Measurements from ENCODE around the gene TUBGCP5.
"Not testable (repeated sequence)": the region's sequence is repeated elsewhere in the genome, so short reads cannot be mapped to it uniquely, and the experiment has no call there.

Gene TUBGCP5

DNA sequence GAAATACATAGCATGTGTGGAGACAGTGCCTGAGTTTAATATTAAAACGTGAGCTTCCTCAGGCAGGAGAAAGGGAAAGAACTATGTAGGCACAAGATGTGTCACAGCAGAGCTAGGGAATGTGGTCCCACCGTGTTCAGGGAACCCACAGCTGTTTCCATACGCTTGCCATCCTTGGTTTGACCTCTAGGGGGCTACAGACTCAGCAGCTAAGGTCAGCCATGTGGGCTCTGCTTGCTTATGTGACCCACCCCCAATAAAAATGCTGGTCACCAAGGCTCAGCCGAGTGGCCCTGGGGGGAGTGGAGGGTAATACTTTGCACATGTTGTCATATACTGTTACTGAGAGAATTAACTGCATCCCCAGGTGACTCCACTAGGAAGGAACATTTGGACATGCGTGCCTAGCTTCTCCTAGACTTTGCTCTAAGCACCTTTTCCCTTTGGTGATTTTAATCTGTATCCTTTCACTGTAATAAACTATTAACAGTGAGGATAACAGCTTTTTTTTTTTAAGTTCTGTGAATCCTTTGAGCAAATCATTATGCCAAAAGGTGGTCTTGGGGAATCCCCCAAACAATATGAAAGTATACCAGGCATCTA, 3.3 kb downstream of the TUBGCP5 start:
- H3K27me3 ChIP-seq (ENCODE audit: insufficient read depth, low read depth, severe bottlenecking), result no peaks in the 10 kb centered on the region
- peaks cover 21% of the 10 kb centered on the region for H3K36me3 ChIP-seq
- H3K9me3 ChIP-seq (ENCODE audit: severe bottlenecking), result no peaks in the 10 kb centered on the region
- H3K27ac ChIP-seq, result no peak overlapping the region
- peak; percentile 75 for DNase-seq
- H3K4me3 ChIP-seq (ENCODE audit: low read depth, low read length), result no peak overlapping the region
- TF ChIP-seq, protein P1, sequence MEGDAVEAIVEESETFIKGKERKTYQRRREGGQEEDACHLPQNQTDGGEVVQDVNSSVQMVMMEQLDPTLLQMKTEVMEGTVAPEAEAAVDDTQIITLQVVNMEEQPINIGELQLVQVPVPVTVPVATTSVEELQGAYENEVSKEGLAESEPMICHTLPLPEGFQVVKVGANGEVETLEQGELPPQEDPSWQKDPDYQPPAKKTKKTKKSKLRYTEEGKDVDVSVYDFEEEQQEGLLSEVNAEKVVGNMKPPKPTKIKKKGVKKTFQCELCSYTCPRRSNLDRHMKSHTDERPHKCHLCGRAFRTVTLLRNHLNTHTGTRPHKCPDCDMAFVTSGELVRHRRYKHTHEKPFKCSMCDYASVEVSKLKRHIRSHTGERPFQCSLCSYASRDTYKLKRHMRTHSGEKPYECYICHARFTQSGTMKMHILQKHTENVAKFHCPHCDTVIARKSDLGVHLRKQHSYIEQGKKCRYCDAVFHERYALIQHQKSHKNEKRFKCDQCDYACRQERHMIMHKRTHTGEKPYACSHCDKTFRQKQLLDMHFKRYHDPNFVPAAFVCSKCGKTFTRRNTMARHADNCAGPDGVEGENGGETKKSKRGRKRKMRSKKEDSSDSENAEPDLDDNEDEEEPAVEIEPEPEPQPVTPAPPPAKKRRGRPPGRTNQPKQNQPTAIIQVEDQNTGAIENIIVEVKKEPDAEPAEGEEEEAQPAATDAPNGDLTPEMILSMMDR (IDR thresholded peaks at IDR 0.05; ENCODE audit: low read depth, low read length), result peak; percentile 93

DNA sequence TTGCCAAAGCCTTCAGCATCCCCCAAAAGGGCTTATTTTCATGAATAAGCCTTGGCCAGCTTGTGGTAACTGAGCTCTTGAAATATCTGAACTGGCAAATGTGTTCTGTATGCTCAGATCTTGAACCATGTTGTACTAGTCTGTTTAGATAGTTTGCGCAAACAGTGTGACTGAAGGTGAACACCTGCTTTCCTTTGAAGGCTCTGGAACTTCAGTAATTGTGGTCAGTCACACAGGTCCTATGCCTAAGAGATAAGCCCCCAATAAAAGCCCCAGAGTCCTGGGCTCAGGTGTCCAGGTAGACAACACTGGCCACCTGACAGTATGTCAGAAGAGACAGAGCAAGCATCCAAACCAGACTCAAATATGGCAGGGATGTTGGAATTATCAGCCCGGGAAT, 5.4 kb downstream of the TUBGCP5 start:
- DNase-seq, result no peak
- Histone ChIP-seq H3K27me3 (ENCODE audit: insufficient read depth, low read depth, severe bottlenecking) (no peaks in the 10 kb centered on the region), H3K36me3 (peaks cover 39% of the 10 kb centered on the region), H3K27ac (no peak overlapping the region), H3K4me3 (ENCODE audit: low read depth, low read length) (no peak overlapping the region), H3K9me3 (ENCODE audit: severe bottlenecking) (no peaks in the 10 kb centered on the region)
- TF ChIP-seq, protein P1 (IDR thresholded peaks at IDR 0.05; ENCODE audit: low read depth, low read length), result no peak

DNA sequence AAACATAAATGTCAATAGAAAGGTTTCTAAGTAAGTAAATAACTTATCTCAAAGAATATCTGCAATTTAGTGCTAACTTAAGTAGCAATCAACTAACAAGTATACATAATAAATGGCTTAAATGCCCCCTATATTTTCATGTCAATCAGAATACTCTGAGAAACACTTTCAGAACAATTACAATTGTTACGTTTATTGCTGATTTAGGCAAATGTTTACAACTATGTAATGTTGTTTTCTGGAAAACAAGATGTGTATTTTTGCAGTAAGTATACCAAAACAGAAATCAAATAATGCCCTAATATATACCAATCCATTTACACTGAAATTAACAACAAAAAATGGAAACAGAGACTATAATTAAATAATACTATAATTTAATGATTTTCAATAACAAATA, 13.2 kb downstream of the TUBGCP5 start:
- no peak overlapping the region for H3K4me3 ChIP-seq (ENCODE audit: low read depth, low read length)
- DNase-seq, result no peak
- H3K27ac ChIP-seq, result no peak overlapping the region
- no peaks in the 10 kb centered on the region for H3K9me3 ChIP-seq (ENCODE audit: severe bottlenecking)
- H3K36me3 ChIP-seq, result peaks cover 70% of the 10 kb centered on the region
- H3K27me3 ChIP-seq (ENCODE audit: insufficient read depth, low read depth, severe bottlenecking), result no peaks in the 10 kb centered on the region
- TF ChIP-seq, protein P1 (IDR thresholded peaks at IDR 0.05; ENCODE audit: low read depth, low read length), result no peak

DNA sequence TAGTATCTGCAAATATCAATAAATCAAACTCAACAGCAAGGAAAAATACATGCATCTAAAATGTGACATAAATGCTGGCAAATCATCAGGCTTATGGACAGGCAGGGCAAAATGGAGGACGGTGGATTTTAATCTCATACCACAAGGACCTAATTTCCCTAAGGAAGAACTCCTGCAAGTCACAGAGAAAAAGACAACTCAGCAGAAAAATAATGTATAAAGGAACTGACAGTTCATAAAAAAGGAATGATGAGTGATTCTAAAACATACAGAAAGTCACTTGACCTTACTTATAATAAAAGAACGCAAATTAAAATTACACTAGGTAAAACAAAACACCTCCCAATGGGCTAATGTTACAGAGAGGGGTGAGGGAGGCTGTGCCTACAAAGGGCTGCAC, 17.2 kb downstream of the TUBGCP5 start:
- no peak overlapping the region for H3K4me3 ChIP-seq (ENCODE audit: low read depth, low read length)
- no peak for DNase-seq
- no peak overlapping the region for H3K27ac ChIP-seq
- H3K9me3 ChIP-seq (ENCODE audit: severe bottlenecking), result no peaks in the 10 kb centered on the region
- no peaks in the 10 kb centered on the region for H3K27me3 ChIP-seq (ENCODE audit: insufficient read depth, low read depth, severe bottlenecking)
- H3K36me3 ChIP-seq, result peaks cover 65% of the 10 kb centered on the region
- TF ChIP-seq, protein P1 (IDR thresholded peaks at IDR 0.05; ENCODE audit: low read depth, low read length), result no peak

DNA sequence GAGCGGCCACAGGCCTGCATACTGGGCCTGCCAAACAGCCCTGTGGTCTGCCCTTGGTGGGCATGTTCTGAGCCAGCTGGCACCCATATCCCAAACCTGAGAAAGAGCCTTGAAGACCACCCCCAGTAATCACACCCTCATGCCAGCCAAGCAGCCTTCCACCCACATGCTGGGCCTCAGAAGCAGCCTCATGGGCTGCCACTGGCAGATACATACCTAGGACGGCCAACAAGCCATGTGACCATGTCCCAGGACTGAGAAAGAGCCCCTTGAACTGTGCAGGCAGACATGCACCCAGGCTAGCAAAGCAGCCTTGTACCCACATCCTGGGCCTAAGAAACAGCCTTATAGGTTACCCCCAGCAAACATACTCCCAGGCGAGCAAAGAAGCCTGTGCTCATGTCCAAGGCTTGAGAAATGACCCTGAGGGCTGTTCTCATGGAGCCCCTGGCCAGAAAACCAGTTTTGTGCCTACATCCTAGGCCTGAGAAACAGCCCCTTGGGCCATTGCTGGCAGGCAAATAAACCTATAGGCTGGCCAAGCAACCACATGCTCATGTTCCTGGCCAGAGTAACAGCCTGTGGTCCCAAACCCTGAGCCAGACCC, 24.9 kb downstream of the TUBGCP5 start:
- peaks cover 40% of the 10 kb centered on the region for H3K36me3 ChIP-seq
- H3K9me3 ChIP-seq (ENCODE audit: severe bottlenecking), result no peaks in the 10 kb centered on the region
- no peak overlapping the region for H3K27ac ChIP-seq
- DNase-seq, result no peak
- TF ChIP-seq, protein P1 (IDR thresholded peaks at IDR 0.05; ENCODE audit: low read depth, low read length), result no peak
- no peaks in the 10 kb centered on the region for H3K27me3 ChIP-seq (ENCODE audit: insufficient read depth, low read depth, severe bottlenecking)
- no peak overlapping the region for H3K4me3 ChIP-seq (ENCODE audit: low read depth, low read length)

DNA sequence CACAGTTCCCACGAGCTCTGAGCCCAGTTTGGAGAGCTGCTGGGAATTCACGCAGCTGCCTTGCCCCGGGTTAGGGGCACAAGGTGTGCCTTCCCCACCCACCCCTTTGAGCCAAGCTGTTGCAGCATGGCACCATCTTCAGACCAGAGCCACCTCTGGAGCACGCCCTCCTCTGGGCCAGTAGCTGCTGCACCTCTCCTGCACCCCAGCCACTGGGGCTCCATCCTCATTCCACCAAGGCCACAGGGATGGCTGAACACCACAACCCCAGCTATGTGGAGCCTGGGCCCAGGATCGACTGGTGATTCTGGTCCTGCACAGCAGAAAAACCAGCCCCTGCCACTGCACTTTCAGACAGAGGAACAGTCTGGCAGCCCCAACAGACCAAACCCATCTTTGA, 25.7 kb downstream of the TUBGCP5 start:
- H3K36me3 ChIP-seq, result peaks cover 37% of the 10 kb centered on the region

DNA sequence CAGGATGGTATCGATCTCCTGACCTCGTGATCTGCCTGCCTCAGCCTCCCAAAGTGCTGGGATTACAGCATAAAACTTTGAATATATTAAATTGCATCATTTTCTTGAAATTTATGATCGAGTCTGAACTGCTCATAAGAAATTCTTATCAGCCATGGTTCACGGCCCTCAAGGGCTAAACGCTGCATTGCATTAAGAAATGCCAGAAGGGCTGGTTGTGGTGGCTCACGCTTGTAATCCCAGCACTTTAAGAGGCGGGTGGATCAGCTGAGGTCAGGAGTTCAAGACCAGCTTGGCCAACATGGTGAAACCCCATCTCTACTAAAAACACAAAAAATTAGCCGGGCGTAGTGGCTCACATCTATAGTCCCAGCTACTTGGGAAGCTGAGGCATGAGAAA, 26.8 kb downstream of the TUBGCP5 start:
- not testable (repeated sequence) for H3K9me3 ChIP-seq (ENCODE audit: severe bottlenecking); DNase-seq; H3K27me3 ChIP-seq (ENCODE audit: insufficient read depth, low read depth, severe bottlenecking); H3K4me3 ChIP-seq (ENCODE audit: low read depth, low read length); H3K27ac ChIP-seq
- H3K36me3 ChIP-seq, result peaks cover 41% of the 10 kb centered on the region

More for the DNA sequence above, 25.7 kb downstream of the TUBGCP5 start:
- TF ChIP-seq, protein P1 (IDR thresholded peaks at IDR 0.05; ENCODE audit: low read depth, low read length), result no peak
- H3K9me3 ChIP-seq (ENCODE audit: severe bottlenecking), result no peaks in the 10 kb centered on the region
- no peak for DNase-seq
- no peak overlapping the region for H3K27ac ChIP-seq
- H3K4me3 ChIP-seq (ENCODE audit: low read depth, low read length), result no peak overlapping the region
- H3K27me3 ChIP-seq (ENCODE audit: insufficient read depth, low read depth, severe bottlenecking), result no peaks in the 10 kb centered on the region

Data from WERI-Rb-1 (cell line).